OCI-M1 (cell line): ENCODE measurements around the gene SLC1A7.
"Not testable (repeated sequence)": the region's sequence is repeated elsewhere in the genome, so short reads cannot be mapped to it uniquely, and the experiment has no call there.

Experiments
- DNase-seq: peaks from one replicate; lab custom pipeline; 2025; lab: John Stamatoyannopoulos, UW

SLC1A7 gene

GRCh38 chr1:53142226-53142853 lies at the start of gene SLC1A7:
Gene SLC1A7, minus strand, starts transcription at chr1:53142638. Its CDS starts 189 bp downstream, at chr1:53142449.
- no peak for DNase-seq

GRCh38 chr1:53190210-53190611 lies 47.8 kb upstream of the SLC1A7 start:
- no peak for DNase-seq

DNA sequence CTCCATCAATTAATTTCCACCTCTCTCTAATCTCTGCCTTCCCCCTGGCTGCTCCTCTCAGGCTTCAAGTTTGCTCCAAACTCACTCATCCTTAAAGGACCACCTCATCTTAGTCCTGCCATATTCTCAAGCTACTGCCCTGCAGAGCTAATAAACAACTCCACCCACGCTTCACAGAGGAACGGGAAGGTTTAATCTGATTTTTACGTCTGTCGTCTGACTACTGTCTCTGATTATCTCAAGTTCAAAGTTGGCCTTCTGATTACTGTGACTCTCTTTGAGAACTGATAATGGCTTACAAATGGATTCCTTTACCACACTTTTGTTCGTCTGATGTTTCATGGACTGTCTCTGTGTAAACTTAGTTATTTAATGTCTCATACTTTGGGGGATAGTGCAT lies 46.6 kb upstream of the SLC1A7 start:
- peak; percentile 25 for DNase-seq

GRCh38 chr1:53188099-53188498 lies 45.7 kb upstream of the SLC1A7 start:
- DNase-seq = no peak

- no peak for DNase-seq
These were observed 45.0 kb upstream of the SLC1A7 start for GRCh38 chr1:53187401-53187800.

DNA sequence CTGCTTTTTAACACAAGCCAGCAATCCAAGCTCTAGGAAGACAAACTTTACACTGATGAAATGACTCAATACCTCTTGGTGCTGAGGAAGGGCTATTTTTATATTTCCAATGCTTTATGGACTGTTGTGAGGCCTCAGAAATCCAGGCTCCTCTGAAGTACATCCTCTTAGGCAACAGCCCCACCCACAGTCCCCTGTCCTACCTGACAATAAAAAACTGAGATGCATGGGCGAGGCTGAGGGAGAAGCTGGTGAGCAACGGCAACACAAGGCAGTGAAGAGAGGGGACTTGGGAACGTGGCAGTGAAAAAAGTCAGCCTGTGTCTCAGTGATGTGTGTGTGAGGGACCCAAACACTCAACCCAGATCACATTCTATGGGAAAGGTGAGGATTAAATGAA lies 44.1 kb upstream of the SLC1A7 start:
- DNase-seq = no peak

- not testable (repeated sequence) for DNase-seq
These were observed 43.5 kb upstream of the SLC1A7 start for GRCh38 chr1:53185955-53186297.

DNA sequence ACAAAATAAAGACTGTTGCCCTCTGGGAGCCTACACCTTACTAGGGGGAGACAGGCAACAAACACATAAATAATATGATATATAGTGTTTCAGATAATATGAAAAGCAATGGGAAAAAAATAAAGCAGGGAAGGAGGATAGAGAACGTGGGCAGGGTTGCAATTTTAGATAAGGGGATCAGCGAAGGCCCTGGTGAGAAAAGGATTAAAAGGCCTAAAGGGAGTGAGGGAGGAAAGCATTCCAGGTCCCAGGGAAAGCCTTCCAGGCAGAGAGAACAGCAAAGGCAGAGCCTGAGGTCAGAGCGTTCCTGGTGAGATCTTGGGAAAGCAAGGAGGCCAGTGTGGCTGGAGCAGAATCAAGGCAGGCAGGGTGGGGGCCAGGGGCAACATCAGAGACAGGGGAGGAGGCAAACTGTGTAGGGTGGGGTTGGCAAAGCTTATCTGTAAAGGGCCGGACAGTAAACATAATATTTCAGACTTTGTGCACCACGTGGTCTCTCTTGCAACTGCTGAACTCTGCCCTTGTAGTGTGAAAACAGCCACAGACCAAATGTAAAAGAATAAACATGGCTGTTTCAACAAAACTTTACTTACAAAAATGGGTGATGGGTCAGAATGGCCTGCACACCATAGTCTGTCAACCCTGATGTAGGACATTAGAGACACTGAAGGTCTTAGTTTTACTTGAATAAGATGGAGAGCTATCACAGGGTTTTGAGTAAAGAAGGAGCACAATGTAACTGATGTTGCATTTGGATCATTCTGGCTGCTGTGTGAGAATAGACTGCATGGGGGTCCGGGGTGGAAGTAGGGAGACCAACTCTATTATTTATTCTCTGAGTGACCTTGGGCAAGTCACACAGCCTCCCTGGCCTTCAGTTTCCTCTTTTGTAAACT lies 40.9 kb upstream of the SLC1A7 start:
- peak; percentile 52 for DNase-seq

DNA sequence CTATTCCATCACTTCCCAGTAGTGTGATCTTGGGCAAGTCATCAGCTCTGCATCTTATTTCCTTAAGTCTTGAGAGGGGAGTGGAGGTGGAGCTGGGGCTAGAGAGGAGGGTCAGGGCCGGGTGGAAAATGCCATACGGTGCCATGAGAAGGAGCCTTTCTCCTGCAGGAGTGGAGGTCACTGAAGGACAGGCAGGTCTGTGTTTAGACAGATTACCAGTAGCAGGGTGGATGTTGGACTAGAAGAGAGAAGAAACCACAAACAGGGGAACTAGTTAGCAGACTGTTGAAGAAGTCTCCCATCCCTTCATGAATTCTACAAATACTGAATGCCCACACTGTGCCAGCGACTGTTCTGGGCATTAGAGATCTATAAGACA lies 40.3 kb upstream of the SLC1A7 start:
- peak; percentile 44 for DNase-seq

DNA sequence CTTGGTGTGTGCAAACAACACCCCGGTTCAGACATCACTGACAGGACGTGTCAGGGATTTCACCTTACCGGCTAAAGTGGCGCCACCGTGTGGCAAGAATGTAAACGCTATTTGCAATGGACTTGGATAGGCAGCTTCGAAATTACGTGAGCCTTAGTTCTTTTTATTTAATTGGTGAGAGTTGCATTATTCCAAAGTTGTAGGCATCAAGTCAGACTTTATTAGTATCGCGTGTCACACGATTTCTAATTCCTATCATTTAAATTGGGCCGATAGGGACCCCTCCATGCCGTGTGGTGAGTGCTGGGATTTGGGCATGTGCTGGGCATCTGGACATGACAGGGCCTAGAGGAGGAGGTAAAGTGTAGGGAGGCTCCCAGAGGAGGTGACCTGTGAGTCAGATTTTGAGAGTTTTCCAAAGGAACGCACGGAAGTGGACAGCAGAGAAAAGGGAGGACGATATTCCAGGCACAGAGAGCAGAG lies 39.7 kb upstream of the SLC1A7 start:
- peak; percentile 86 for DNase-seq

GRCh38 chr1:53180951-53181350 lies 38.5 kb upstream of the SLC1A7 start:
- DNase-seq = no peak

DNA sequence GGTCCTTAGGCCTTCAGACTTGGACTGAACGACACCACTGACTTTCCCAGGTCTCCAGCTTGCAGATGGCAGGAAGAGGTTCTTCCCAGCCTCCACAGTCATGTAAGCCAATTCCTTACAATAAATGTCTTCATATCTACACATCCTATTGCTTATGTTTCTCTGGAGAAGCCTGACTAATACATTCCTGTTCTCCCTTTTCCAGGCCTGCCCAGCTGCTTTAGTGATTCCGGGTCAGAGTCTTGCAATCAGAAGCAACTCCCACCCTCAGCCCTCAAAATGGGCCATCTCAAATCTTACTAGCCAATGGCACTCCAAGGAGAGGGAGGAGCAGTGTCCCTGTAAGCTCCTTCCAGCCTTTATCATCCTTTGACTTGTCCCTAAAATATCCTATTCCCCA lies 37.8 kb upstream of the SLC1A7 start:
- no peak for DNase-seq

- no peak for DNase-seq
These were observed 34.2 kb upstream of the SLC1A7 start for GRCh38 chr1:53176452-53177208.

GRCh38 chr1:53174971-53175913 lies 32.8 kb upstream of the SLC1A7 start:
- no peak for DNase-seq

- peak; percentile 47 for DNase-seq
These were observed 30.1 kb upstream of the SLC1A7 start for GRCh38 chr1:53172426-53173128.

GRCh38 chr1:53166912-53167311 lies 24.5 kb upstream of the SLC1A7 start:
- DNase-seq = no peak

DNA sequence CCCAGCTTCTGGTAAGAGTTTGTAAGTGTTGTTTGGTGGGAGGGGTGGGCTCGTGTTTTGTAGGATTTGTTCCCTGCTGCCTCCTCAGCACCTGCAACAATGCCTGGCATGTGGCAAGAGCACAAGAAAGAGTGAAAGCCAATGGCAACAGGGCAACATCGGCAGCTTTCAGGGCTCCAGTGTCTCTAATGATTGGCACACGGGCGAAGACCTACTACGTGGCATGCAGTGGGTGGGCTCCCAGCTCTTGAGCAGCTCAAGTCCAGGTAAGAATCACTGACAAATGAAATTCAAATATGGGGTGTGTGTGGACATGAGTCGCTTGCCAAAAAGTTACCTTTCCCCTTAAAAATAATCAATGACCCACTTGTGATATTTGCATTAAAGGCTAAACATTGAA lies 23.9 kb upstream of the SLC1A7 start:
- DNase-seq = no peak

DNA sequence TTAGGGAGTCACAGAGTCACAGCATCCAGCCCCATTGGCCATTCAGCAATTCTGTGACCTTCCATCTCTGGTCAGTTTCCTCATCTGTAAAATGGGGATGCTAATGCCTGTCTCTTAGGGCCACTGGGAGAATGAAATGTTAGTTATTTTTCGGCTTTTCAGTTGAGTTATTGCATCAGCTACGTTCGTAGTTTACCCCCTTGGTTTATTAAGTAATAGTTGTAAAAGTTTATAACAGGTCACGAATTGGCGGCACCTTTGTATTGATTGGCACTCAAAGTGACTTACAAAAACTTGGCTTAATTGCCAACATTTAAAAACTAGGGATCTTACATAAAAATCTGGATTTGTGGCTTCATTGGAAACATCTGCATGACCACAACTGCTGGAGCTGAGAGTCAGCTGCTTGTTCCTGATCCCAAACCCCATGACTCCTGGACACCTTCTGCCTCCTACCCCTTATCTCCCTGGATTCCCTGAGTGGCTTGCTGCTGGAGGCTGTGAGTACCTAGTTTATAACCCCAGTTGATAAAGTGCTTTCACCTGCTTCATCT lies 23.0 kb upstream of the SLC1A7 start:
- DNase-seq = no peak

DNA sequence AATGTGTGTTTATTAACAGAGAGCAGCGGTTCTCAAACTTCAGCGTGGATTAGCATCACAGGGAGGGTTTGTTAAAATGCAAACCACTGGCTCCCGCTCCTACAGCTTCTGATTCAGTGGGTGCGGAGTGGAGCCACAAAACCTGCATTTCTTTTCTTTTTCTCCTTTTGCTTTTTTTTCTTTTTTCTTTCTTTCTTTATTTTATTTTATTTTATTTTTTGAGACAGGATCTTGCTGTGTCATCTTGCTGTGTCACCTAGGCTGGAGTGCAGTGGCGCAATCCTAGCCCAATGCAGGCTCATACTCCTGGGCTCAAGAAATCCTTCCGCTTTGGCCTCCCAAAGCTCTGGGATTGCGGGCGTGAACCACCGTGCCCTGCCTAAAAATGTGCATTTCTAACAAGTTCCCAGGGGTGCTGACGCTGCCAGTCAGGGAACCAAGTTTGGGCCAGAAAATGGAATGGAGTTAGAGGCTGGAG lies 20.9 kb upstream of the SLC1A7 start:
- peak; percentile 18 for DNase-seq

DNA sequence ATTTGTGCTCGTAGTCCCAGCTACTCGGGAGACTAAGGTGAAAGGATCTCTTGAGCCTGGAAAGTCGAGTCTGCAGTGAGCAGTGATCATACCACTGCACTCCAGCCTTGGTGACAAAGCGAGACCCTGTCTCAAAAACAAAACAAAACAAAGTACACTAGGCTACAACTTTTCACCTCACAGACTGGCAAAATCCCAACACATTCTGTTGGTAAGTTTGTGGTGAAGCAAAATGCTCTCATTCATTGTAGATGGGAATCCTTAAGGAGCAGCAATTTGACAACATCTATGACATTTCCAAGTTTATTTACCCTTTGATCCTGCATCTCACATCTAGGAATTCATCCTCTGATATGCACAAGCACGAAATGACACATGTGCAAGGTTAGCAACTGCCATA lies 20.2 kb upstream of the SLC1A7 start:
- no peak for DNase-seq
